Keratinocyte (primary cell): ENCODE results near the gene SNTB2. TPM values are rescaled to one million over a fixed set of nuclear protein-coding genes. Genes with fewer than 3 reads are reported as not detected.

ENCODE experiments used
- DNase-seq: peaks from one replicate; pipeline ENCODE4 v3.0.0-alpha.2; 2011; ENCODE audit warnings: low read depth, missing footprints, low spot score
- FAIRE-seq: peaks from 2 replicates; lab custom pipeline; 2011; peaks lifted over from hg19 to GRCh38; lab: Jason Lieb, UNC
- H2AFZ ChIP-seq: 2 replicates; pipeline ENCODE4 v1.6.0; 2012; ENCODE audit warnings: low read length, control low read depth, inconsistent platforms; ENCODE audit not compliant: control insufficient read depth
- H3K27ac ChIP-seq: 2 replicates; pipeline ENCODE4 v1.5.1; 2011; ENCODE audit warnings: low read length; ENCODE audit not compliant: control insufficient read depth, insufficient read depth
- H3K27me3 ChIP-seq: 3 replicates; pipeline ENCODE4 v1.6.0; 2011; ENCODE audit warnings: low read length; ENCODE audit not compliant: control insufficient read depth, insufficient read depth; ENCODE audit errors: extremely low read depth
- H3K36me3 ChIP-seq, 2 experiments: 2 replicates in 1 of 2; 3 replicates in 1 of 2; pipeline ENCODE4 v1.5.1; 2011; ENCODE audit warnings: low read length in 2 of 2, mild to moderate bottlenecking in 1 of 2; ENCODE audit not compliant: control insufficient read depth in 2 of 2, insufficient read depth in 2 of 2; ENCODE audit errors: extremely low read depth in 1 of 2
- H3K4me1 ChIP-seq: 3 replicates; pipeline ENCODE4 v1.5.1; 2011; ENCODE audit warnings: low read length; ENCODE audit not compliant: control insufficient read depth, insufficient read depth; ENCODE audit errors: extremely low read depth
- H3K4me2 ChIP-seq: 3 replicates; pipeline ENCODE4 v1.6.0; 2011; ENCODE audit warnings: low read depth, low read length; ENCODE audit not compliant: control insufficient read depth, insufficient read depth; ENCODE audit errors: extremely low read depth
- H3K4me3 ChIP-seq, 3 experiments: fragments of 200-600 bp in 1 of 3; sonication (generic) in 1 of 3; 2 replicates in 2 of 3; 3 replicates in 1 of 3; pipeline ENCODE4 v1.5.1; 2011 to 2016; ENCODE audit warnings: low read length in 3 of 3, mild to moderate bottlenecking in 3 of 3, control low read depth in 2 of 3, inconsistent platforms in 1 of 3, low read depth in 1 of 3, mixed read lengths in 1 of 3, mixed run types in 1 of 3, moderate library complexity in 1 of 3; ENCODE audit not compliant: control insufficient read depth in 2 of 3, insufficient read depth in 2 of 3; ENCODE audit errors: extremely low read depth in 1 of 3
- H3K79me2 ChIP-seq: 2 replicates; pipeline ENCODE4 v1.6.0; 2012; ENCODE audit warnings: low read length; ENCODE audit not compliant: control insufficient read depth, insufficient read depth
- H3K9ac ChIP-seq: 3 replicates; pipeline ENCODE4 v1.6.0; 2011; ENCODE audit warnings: low read length; ENCODE audit not compliant: control insufficient read depth, insufficient read depth; ENCODE audit errors: extremely low read depth
- H3K9me1 ChIP-seq: 3 replicates; pipeline ENCODE4 v1.6.0; 2011; ENCODE audit warnings: low read length; ENCODE audit not compliant: control insufficient read depth, insufficient read depth; ENCODE audit errors: extremely low read depth
- H3K9me3 ChIP-seq: 2 replicates; pipeline ENCODE4 v1.5.1; 2012; ENCODE audit warnings: low read depth, low read length; ENCODE audit not compliant: control insufficient read depth
- H4K20me1 ChIP-seq: 3 replicates; pipeline ENCODE4 v1.6.0; 2011; ENCODE audit warnings: low read length; ENCODE audit not compliant: control insufficient read depth, insufficient read depth; ENCODE audit errors: extremely low read depth
- EZH2 ChIP-seq: IDR thresholded peaks from one replicate; pipeline ENCODE4 v1.6.1; 2012; ENCODE audit warnings: inconsistent platforms, mild to moderate bottlenecking, low read length, moderate library complexity
- dilution Hi-C: fragments of 300-500 bp; cut with MboI; formaldehyde crosslinking; loops from one replicate; pipeline ENCODE4 v1.7.0; 2020; ENCODE audit warnings: low sequenced_read_pairs; ENCODE audit not compliant: extremely low pct_ligation_motif_present
- polyA plus RNA-seq, 5 experiments: library from polyadenylated mRNA; depleted of rRNA in 3 of 5; stranded (reverse) in 3 of 5; stranded (forward) in 1 of 5; unstranded in 1 of 5; fragments of >200 nt; gene quantifications; 1 replicate in 1 of 5; 2 replicates in 3 of 5; 3 replicates in 1 of 5; pipeline versions ENCODE4 v1.2.1 to v1.2.3, GENCODE V29; 2011 to 2012; ENCODE audit warnings: missing spikeins in 2 of 5, low read depth in 1 of 5, low replicate concordance in 1 of 5
- TF ChIP-seq, protein P1 (sequence below), 3 experiments: IDR thresholded peaks in 1 of 3; conservative IDR thresholded peaks in 1 of 3; optimal IDR thresholded peaks in 1 of 3; 2 replicates in 2 of 3; 3 replicates in 1 of 3; pipeline versions ENCODE3 to v1.5.1; 2011; ENCODE audit warnings: low read length in 3 of 3, mild to moderate bottlenecking in 3 of 3, moderate library complexity in 2 of 3, control low read depth in 1 of 3, inconsistent platforms in 1 of 3; ENCODE audit not compliant: insufficient read depth in 2 of 3; ENCODE audit errors: extremely low read depth in 1 of 3

Gene SNTB2
- polyA plus RNA-seq, 1 donor (not counting 4 experiments of a cell fraction or from before 2014, with no cell fraction given) = 15.9 TPM

DNA sequence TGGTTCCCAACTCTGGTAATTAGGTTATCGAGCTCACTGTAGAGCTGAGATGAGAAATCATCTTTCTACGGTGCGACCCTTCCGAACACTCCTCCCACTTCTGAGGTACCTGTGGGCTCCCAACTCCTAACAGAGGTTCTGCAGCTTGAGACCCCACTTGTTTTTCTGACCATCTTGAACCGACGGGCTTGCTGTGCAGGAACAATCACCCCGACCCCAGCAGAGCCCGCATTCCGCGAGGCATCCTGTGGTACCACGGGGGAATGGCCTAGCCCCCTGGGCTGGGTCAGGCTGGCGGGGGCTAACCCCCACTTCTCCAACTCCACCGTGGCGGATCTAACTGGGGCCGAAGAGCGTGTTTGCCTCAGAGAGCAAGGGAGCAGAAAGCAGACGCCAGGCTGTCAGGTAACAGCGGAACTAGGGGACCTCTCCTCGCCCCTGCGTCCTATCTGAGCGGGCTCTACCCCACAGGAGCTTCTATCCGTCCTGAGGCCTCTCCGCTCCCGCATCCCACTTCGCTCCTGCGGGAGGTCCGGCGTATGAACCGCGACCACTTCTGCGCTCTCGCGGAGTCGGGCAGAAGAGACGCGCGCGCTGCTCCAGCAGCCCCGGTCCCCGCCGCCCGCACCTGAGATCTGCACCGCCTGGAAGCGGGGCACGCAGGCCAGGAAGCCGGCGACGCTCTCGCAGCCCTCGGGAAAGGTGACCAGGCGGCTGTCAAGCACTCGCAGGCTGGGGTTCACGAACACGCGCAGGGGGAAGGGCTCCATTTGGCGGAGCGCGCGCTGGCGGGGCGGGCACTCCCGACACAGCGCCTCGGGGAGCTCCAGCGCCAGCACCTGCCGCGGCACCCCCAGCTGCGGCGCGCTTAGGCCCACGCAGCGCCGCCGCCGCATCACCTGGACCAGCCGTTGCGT lies 142.7 kb downstream of the SNTB2 start:
- peaks cover 8% of the 10 kb centered on the region for H4K20me1 ChIP-seq
- H3K9me1 ChIP-seq = no peaks in the 10 kb centered on the region
- H3K9me3 ChIP-seq = no peaks in the 10 kb centered on the region
- H3K9ac ChIP-seq = peak overlapping the region; percentile 82
- H3K79me2 ChIP-seq = peaks cover 53% of the 10 kb centered on the region
- H3K4me3 ChIP-seq = peak overlapping the region; percentile 56 to 81 (median 69)
- H2AFZ ChIP-seq = no peak overlapping the region
- FAIRE-seq (no peak), DNase-seq (no peak)
- H3K36me3 ChIP-seq = peaks cover 15 to 37% of the 10 kb centered on the region in 2 experiments
- dilution Hi-C loops = no loop called here
- TF ChIP-seq, protein P1, sequence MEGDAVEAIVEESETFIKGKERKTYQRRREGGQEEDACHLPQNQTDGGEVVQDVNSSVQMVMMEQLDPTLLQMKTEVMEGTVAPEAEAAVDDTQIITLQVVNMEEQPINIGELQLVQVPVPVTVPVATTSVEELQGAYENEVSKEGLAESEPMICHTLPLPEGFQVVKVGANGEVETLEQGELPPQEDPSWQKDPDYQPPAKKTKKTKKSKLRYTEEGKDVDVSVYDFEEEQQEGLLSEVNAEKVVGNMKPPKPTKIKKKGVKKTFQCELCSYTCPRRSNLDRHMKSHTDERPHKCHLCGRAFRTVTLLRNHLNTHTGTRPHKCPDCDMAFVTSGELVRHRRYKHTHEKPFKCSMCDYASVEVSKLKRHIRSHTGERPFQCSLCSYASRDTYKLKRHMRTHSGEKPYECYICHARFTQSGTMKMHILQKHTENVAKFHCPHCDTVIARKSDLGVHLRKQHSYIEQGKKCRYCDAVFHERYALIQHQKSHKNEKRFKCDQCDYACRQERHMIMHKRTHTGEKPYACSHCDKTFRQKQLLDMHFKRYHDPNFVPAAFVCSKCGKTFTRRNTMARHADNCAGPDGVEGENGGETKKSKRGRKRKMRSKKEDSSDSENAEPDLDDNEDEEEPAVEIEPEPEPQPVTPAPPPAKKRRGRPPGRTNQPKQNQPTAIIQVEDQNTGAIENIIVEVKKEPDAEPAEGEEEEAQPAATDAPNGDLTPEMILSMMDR (optimal IDR thresholded peaks at IDR 0.05 in 1 of 3, IDR thresholded peaks at IDR 0.05 in 1 of 3, conservative IDR thresholded peaks at IDR 0.05 in 1 of 3; ENCODE audit: extremely low read depth in 1 of 3, insufficient read depth in 2 of 3, low read length in 3 of 3) = no peak
- TF ChIP-seq EZH2 = no peak
- H3K27ac ChIP-seq = peak overlapping the region; percentile 24
- peak overlapping the region; percentile 99 for H3K4me2 ChIP-seq
- H3K27me3 ChIP-seq = no peaks in the 10 kb centered on the region
- peaks cover 15% of the 10 kb centered on the region for H3K4me1 ChIP-seq

DNA sequence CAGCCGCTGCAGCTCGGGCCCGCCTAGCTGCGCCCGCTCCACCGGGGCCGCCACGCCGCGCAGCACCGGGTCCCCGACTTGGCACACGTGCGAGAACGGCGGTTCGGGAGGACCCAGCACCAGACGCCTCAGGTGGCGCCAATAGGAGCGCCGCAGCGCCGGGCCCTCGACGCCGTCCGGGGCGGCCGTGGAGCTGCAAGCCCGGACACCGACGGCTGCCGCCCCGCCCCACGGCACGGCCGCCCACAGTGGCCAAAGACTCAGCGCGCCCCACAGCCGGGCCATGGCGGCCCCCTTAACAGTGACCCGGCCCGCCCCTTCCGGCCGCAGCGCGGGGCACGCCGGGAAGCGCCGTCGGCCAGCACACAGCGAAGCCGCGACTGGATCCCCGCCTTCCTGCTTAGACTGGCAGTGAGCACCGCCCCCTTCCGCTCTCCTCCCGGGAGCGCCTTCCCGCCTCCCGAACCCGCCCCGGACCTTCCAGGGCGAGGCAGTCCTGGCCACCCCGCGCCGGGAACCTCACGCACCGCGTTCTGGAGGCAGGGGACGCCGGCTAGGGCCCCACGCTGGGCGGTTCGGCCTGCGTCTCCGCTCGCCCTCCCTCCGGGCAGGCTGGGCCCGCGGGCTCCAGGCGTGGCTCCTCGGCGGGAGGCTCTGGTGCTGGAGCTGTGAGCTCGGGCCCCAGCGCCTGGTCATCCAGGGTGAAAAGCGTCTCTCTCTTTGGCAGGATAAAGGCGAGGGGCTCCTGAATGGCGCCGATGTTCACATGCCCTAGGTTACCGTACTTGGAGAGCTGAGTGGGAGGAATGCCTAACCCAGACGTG lies 143.5 kb downstream of the SNTB2 start, which contains the start of gene PDF:
Gene PDF, minus strand, starts transcription at position 303 of the 824 bp plus-strand sequence. Its CDS starts 18 bp downstream, at position 285.
- H3K9me1 ChIP-seq = no peaks in the 10 kb centered on the region
- no peaks in the 10 kb centered on the region for H3K27me3 ChIP-seq
- peak within 1 kb of the TSS; percentile 61 for H3K27ac ChIP-seq
- H3K9ac ChIP-seq = peak within 1 kb of the TSS; percentile 82
- no peaks in the 10 kb centered on the region for H3K9me3 ChIP-seq
- H3K4me2 ChIP-seq = peak within 1 kb of the TSS; percentile 99
- peaks cover 15% of the 10 kb centered on the region for H3K4me1 ChIP-seq
- H4K20me1 ChIP-seq = peaks cover 8% of the 10 kb centered on the region
- no peak for TF ChIP-seq EZH2
- TF ChIP-seq, protein P1 (optimal IDR thresholded peaks at IDR 0.05 in 1 of 3, IDR thresholded peaks at IDR 0.05 in 1 of 3, conservative IDR thresholded peaks at IDR 0.05 in 1 of 3; ENCODE audit: extremely low read depth in 1 of 3, insufficient read depth in 2 of 3, low read length in 3 of 3) = no peak
- FAIRE-seq (no peak), DNase-seq (peak; percentile 46)
- peak within 1 kb of the TSS; percentile 56 to 81 (median 69) for H3K4me3 ChIP-seq
- peaks cover 46% of the 10 kb centered on the region for H3K79me2 ChIP-seq
- H2AFZ ChIP-seq = peak within 1 kb of the TSS; percentile 52
- H3K36me3 ChIP-seq = peaks cover 17 to 31% of the 10 kb centered on the region in 2 experiments
- dilution Hi-C loops = no loop called here
